ENCODE measurements around the gene HLX.
A peak's percentile ranks its signal among the peaks of the same experiment; 100 is the strongest.

Gene HLX

GRCh38 chr1:220894924-220895256 lies 15.6 kb downstream of the HLX start:
- no peak for DNase-seq (ENCODE audit: low spot score)
- no peak for TF ChIP-seq CTCF (conservative IDR thresholded peaks at IDR 0.05; ENCODE audit: low read depth)
- no peak overlapping the region for H3K27ac ChIP-seq
- POLR2A ChIA-PET (ENCODE audit: low non-redundant PET), result no interaction called here
- CTCF ChIA-PET, result no interaction called here

- ChIA-PET CTCF (interaction anchor here (0.6 kb wide), 1 partner anchor 99 kb away, joined by 3 read pairs; no protein-coding TSS in a partner anchor), POLR2A (ENCODE audit: low non-redundant PET) (no interaction called here)
Measured at GRCh38 chr1:220895412-220895946, 16.2 kb downstream of the HLX start.

GRCh38 chr1:220896092-220896491 lies 16.8 kb downstream of the HLX start:
- TF ChIP-seq CTCF (conservative IDR thresholded peaks at IDR 0.05; ENCODE audit: low read depth), result no peak
- H3K27ac ChIP-seq, result no peak overlapping the region
- POLR2A ChIA-PET (ENCODE audit: low non-redundant PET), result no interaction called here
- DNase-seq (ENCODE audit: low spot score), result no peak
- CTCF ChIA-PET, result interaction anchor here (0.6 kb wide), 2 partner anchors 98 to 265 kb away, joined by 3 read pairs; no protein-coding TSS in a partner anchor

More at GRCh38 chr1:220895412-220895946, 16.2 kb downstream of the HLX start:
- DNase-seq (ENCODE audit: low spot score), result no peak
- H3K27ac ChIP-seq, result no peak overlapping the region
- TF ChIP-seq CTCF (conservative IDR thresholded peaks at IDR 0.05; ENCODE audit: low read depth), result no peak

- ChIA-PET POLR2A (ENCODE audit: low non-redundant PET) (no interaction called here), CTCF (no interaction called here)
- DNase-seq (ENCODE audit: low spot score), result no peak
- TF ChIP-seq CTCF (conservative IDR thresholded peaks at IDR 0.05; ENCODE audit: low read depth), result no peak
- no peak overlapping the region for H3K27ac ChIP-seq
Measured at GRCh38 chr1:220900842-220901241, 21.6 kb downstream of the HLX start.

GRCh38 chr1:220901881-220902280 lies 22.6 kb downstream of the HLX start:
- TF ChIP-seq CTCF (conservative IDR thresholded peaks at IDR 0.05; ENCODE audit: low read depth), result no peak
- no peak overlapping the region for H3K27ac ChIP-seq
- ChIA-PET POLR2A (ENCODE audit: low non-redundant PET) (no interaction called here), CTCF (no interaction called here)
- DNase-seq (ENCODE audit: low spot score), result no peak

GRCh38 chr1:220902916-220903315 lies 23.7 kb downstream of the HLX start:
- CTCF ChIA-PET, result no interaction called here
- TF ChIP-seq CTCF (conservative IDR thresholded peaks at IDR 0.05; ENCODE audit: low read depth), result no peak
- no peak overlapping the region for H3K27ac ChIP-seq
- POLR2A ChIA-PET (ENCODE audit: low non-redundant PET), result no interaction called here
- DNase-seq (ENCODE audit: low spot score), result peak; percentile 38
